Mesenteric fat pad (tissue), 1 donor: ENCODE data around the gene MALSU1. TPM values are rescaled to one million over a fixed set of nuclear protein-coding genes. Genes with fewer than 3 reads are reported as not detected.
A peak's percentile ranks its signal among the peaks of the same experiment; 100 is the strongest.

Experiments
- DNase-seq: peaks from one replicate; pipeline ENCODE4 v3.0.0-alpha.2; 2020; ENCODE audit warnings: low spot score
- long read RNA-seq: library from polyadenylated mRNA; unstranded; transcript quantifications from one replicate; pipeline ENCODE4 v2.0.0, GENCODE V29; 2020
- total RNA-seq: library from RNA; stranded (reverse); fragmentation: NEBNext Ultra II Directional; extraction: Animal tissue kit (Norgen Biotek cat#: 25700); gene quantifications from one replicate; pipeline ENCODE4 v1.2.1, GENCODE V29; 2021
- donor health status: DM: yes; HTN: yes; CAD: no.

MALSU1 gene
- 56.2 TPM for total RNA-seq
- long read RNA-seq, transcript MALSU1-202 (4 exons, 3,044 nt): major isoform, 24 of 28 reads
- long read RNA-seq, partial matches to known transcripts: 1 of 28 reads
- long read RNA-seq, other reads (novel, unspliced or antisense): 2 of 28 reads

GRCh38 chr7:23298885-23299769, at the start of gene MALSU1:
Gene MALSU1, plus strand, starts transcription at chr7:23299339. Its CDS starts 14 bp downstream, at chr7:23299353.
- peak; percentile 97 for DNase-seq

- no peak for DNase-seq
Observed at GRCh38 chr7:23249486-23249885, 49.7 kb upstream of the MALSU1 start.

GRCh38 chr7:23254051-23254681, 45.0 kb upstream of the MALSU1 start:
- DNase-seq: no peak

GRCh38 chr7:23256731-23257130, 42.4 kb upstream of the MALSU1 start:
- no peak for DNase-seq

- DNase-seq: no peak
Observed at GRCh38 chr7:23260371-23260770, 38.8 kb upstream of the MALSU1 start.

GRCh38 chr7:23261843-23262452, 37.2 kb upstream of the MALSU1 start:
- DNase-seq: no peak

- no peak for DNase-seq
Observed at GRCh38 chr7:23264916-23265458, 34.2 kb upstream of the MALSU1 start.

GRCh38 chr7:23266918-23267317, 32.2 kb upstream of the MALSU1 start:
- DNase-seq: no peak

- no peak for DNase-seq
Observed at GRCh38 chr7:23267357-23267756, 31.8 kb upstream of the MALSU1 start.

GRCh38 chr7:23268167-23268566, 31.0 kb upstream of the MALSU1 start:
- DNase-seq: no peak

GRCh38 chr7:23268746-23269145, 30.4 kb upstream of the MALSU1 start:
- no peak for DNase-seq

- DNase-seq: no peak
Observed at GRCh38 chr7:23272275-23272674, 26.9 kb upstream of the MALSU1 start.

- peak; percentile 91 for DNase-seq
Observed at GRCh38 chr7:23273141-23273599, 26.0 kb upstream of the MALSU1 start.

GRCh38 chr7:23275912-23276311, 23.2 kb upstream of the MALSU1 start:
- DNase-seq: no peak

- DNase-seq: no peak
Observed at GRCh38 chr7:23276376-23276775, 22.8 kb upstream of the MALSU1 start.

GRCh38 chr7:23276947-23277346, 22.2 kb upstream of the MALSU1 start:
- no peak for DNase-seq

- DNase-seq: no peak
Observed at GRCh38 chr7:23277359-23277989, 21.7 kb upstream of the MALSU1 start.

- DNase-seq: no peak
Observed at GRCh38 chr7:23279819-23280525, 19.2 kb upstream of the MALSU1 start.

- DNase-seq: no peak
Observed at GRCh38 chr7:23283086-23283485, 16.1 kb upstream of the MALSU1 start.

- no peak for DNase-seq
Observed at GRCh38 chr7:23284871-23285270, 14.3 kb upstream of the MALSU1 start.
